Endothelial cell of umbilical vein (primary cell): ENCODE results near the gene MRE11. TPM values are rescaled to one million over a fixed set of nuclear protein-coding genes. Genes with fewer than 3 reads are reported as not detected.

ENCODE experiments used
- BruUV-seq: library from RNA; stranded (reverse); fragments of 400-500 nt; replicated peaks from 2 replicates; lab custom pipeline; 2021; lab: Mats Ljungman, UMichigan
- CTCF ChIA-PET: fragments of 300-600, 350-600 bp; sonication (Branson Sonifier 250); formaldehyde crosslinking; loops from one replicate; lab custom pipeline; 2021; ENCODE audit warnings: antibody characterized with exemption, inconsistent platforms; lab: Charles Lee
- POLR2A ChIA-PET: fragments of 300-600, 350-600 bp; sonication (Branson Sonifier 250); formaldehyde crosslinking; loops from one replicate; lab custom pipeline; 2021; ENCODE audit warnings: antibody characterized with exemption, inconsistent platforms; lab: Charles Lee
- DNase-seq: peaks from one replicate; pipeline ENCODE4 v3.0.0-alpha.2; 2011; ENCODE audit warnings: low read depth, low spot score
- FAIRE-seq: peaks from 2 replicates; lab custom pipeline; 2011; peaks lifted over from hg19 to GRCh38; lab: Jason Lieb, UNC
- H2AFZ ChIP-seq: 2 replicates; pipeline ENCODE4 v1.6.0; 2012; ENCODE audit warnings: low read depth, low read length, control low read depth, inconsistent platforms
- H3K27ac ChIP-seq: 2 replicates; pipeline ENCODE4 v1.5.1; 2011; ENCODE audit warnings: low read depth, mild to moderate bottlenecking, control low read depth, low read length, moderate library complexity; ENCODE audit not compliant: insufficient read depth
- H3K27me3 ChIP-seq, 2 experiments: 2 replicates each; pipeline versions ENCODE4 v1.6.0 to v1.6.1; 2011; ENCODE audit warnings: low read length in 2 of 2, mixed read lengths in 1 of 2; ENCODE audit not compliant: control insufficient read depth in 2 of 2, insufficient read depth in 2 of 2
- H3K36me3 ChIP-seq, 2 experiments: 2 replicates in 1 of 2; 3 replicates in 1 of 2; pipeline ENCODE4 v1.5.1; 2011; ENCODE audit warnings: low read length in 2 of 2, mild to moderate bottlenecking in 1 of 2, moderate library complexity in 1 of 2; ENCODE audit not compliant: control insufficient read depth in 2 of 2, insufficient read depth in 2 of 2; ENCODE audit errors: extremely low read depth in 1 of 2
- H3K4me1 ChIP-seq: 3 replicates; pipeline ENCODE4 v1.5.1; 2011; ENCODE audit warnings: mild to moderate bottlenecking, low read length; ENCODE audit not compliant: control insufficient read depth, insufficient read depth; ENCODE audit errors: extremely low read depth
- H3K4me2 ChIP-seq: 2 replicates; pipeline ENCODE4 v1.6.1; 2011; ENCODE audit warnings: low read length, control low read depth, mixed read lengths; ENCODE audit not compliant: insufficient read depth
- H3K4me3 ChIP-seq, 3 experiments: fragments of 200-600 bp in 1 of 3; sonication (generic), shearing (Covaris generic) in 1 of 3; replicated peaks in 1 of 3; 2 replicates each; pipeline ENCODE4 v1.5.1; 2011 to 2016; ENCODE audit warnings: control low read depth in 3 of 3, low read length in 3 of 3, mild to moderate bottlenecking in 2 of 3, inconsistent platforms in 1 of 3, low read depth in 1 of 3, moderate library complexity in 1 of 3; ENCODE audit not compliant: insufficient read depth in 1 of 3
- H3K79me2 ChIP-seq: 2 replicates; pipeline ENCODE4 v1.6.0; 2012; ENCODE audit warnings: low read length, inconsistent platforms; ENCODE audit not compliant: control insufficient read depth, insufficient read depth
- H3K9ac ChIP-seq: replicated peaks from 2 replicates; pipeline ENCODE3; 2011; ENCODE audit warnings: low read length, control low read depth; ENCODE audit not compliant: insufficient read depth; ENCODE audit errors: extremely low read depth
- H3K9me1 ChIP-seq: replicated peaks from 3 replicates; pipeline ENCODE4 v1.6.0; 2011; ENCODE audit warnings: mild to moderate bottlenecking, low read length; ENCODE audit not compliant: control insufficient read depth, insufficient read depth; ENCODE audit errors: extremely low read depth
- H3K9me3 ChIP-seq: replicated peaks from 2 replicates; pipeline ENCODE4 v1.5.1; 2012; ENCODE audit warnings: low read length, inconsistent platforms; ENCODE audit not compliant: control insufficient read depth, insufficient read depth
- H4K20me1 ChIP-seq: replicated peaks from 2 replicates; pipeline ENCODE3; 2011; ENCODE audit warnings: mild to moderate bottlenecking, low read length; ENCODE audit not compliant: control insufficient read depth, insufficient read depth; ENCODE audit errors: extremely low read depth
- EZH2 ChIP-seq: IDR thresholded peaks from 2 replicates; pipeline ENCODE4 v1.6.1; 2012; ENCODE audit warnings: borderline replicate concordance, low read depth, mild to moderate bottlenecking, moderate library complexity, low read length, inconsistent platforms; ENCODE audit not compliant: severe bottlenecking
- FOS ChIP-seq: IDR thresholded peaks from 2 replicates; pipeline ENCODE4 v1.6.1; 2011; ENCODE audit warnings: mild to moderate bottlenecking, low read length, moderate library complexity, borderline replicate concordance; ENCODE audit not compliant: insufficient read depth
- POLR2A ChIP-seq: IDR thresholded peaks from 2 replicates; pipeline ENCODE4 v1.6.1; 2012; ENCODE audit warnings: low read depth, mild to moderate bottlenecking, control low read depth, low read length
- POLR2AphosphoS5 ChIP-seq: IDR thresholded peaks from 2 replicates; pipeline ENCODE4 v1.6.1; 2012; ENCODE audit warnings: low read depth, mild to moderate bottlenecking, control low read depth, low read length, moderate library complexity; ENCODE audit not compliant: insufficient read depth
- dilution Hi-C: fragments of 300-500 bp; cut with MboI; formaldehyde crosslinking; loops from one replicate; pipeline ENCODE4 v1.15.0; 2019; ENCODE audit warnings: low sequenced_read_pairs; ENCODE audit not compliant: extremely low pct_ligation_motif_present
- intact Hi-C: fragments of 100-400 bp; cut with micrococcal nuclease; formaldehyde crosslinking; loops from one replicate; pipeline ENCODE4 v1.10.0; 2022
- polyA plus RNA-seq, 4 experiments: library from polyadenylated mRNA; depleted of rRNA in 3 of 4; stranded (reverse) in 3 of 4; unstranded in 1 of 4; fragments of >200 nt; gene quantifications; 2 replicates each; pipeline versions ENCODE4 v1.2.1 to v1.2.3, GENCODE V29; 2011 to 2012; ENCODE audit warnings: missing spikeins in 1 of 4
- total RNA-seq: library from RNA; stranded (reverse); gene quantifications from 2 replicates; pipeline ENCODE4 v1.2.3, GENCODE V29; 2021
- TF ChIP-seq, protein P1 (sequence below), 2 donors: IDR thresholded peaks; 1 replicate in 1 of 2; 2 replicates in 1 of 2; pipeline ENCODE4 v1.5.1; 2011; ENCODE audit warnings: low read length in 2 of 2, mild to moderate bottlenecking in 2 of 2, moderate library complexity in 2 of 2, control low read depth in 1 of 2, inconsistent platforms in 1 of 2, low read depth in 1 of 2; ENCODE audit not compliant: insufficient read depth in 1 of 2; ENCODE audit errors: extremely low read depth in 1 of 2
- TF ChIP-seq, protein P2 (sequence below): IDR thresholded peaks from 2 replicates; pipeline ENCODE4 v1.6.1; 2011; ENCODE audit not compliant: insufficient read depth, insufficient read length

Gene MRE11
- total and polyA plus RNA-seq, 2 donors (not counting 3 experiments of a cell fraction or from before 2014, with no cell fraction given), result 4.5 to 22.0 TPM

DNA sequence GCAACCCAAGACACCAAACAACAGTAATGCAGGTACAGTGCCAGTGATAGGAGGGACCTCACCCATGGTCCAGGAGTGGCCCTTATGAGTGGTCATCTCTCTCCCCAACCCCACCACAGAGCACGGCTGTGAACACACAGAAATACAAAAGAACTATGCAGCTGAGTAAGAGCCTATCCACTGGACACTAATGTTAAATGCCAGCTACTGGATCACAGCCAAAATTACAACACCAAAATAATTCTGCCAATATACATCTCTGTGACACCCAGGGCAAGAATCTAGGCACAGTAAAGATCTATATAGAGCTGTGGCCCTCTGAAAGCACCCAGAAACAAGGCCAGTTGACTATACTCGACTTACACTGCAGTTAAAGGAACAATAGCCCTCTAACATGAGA is 69.6 kb downstream of the MRE11 start:
- ChIA-PET CTCF (interaction anchor here (0.8 to 1.3 kb wide), 2 partner anchors 9 to 501 kb away, joined by 3 to 4 read pairs; no protein-coding TSS in a partner anchor), POLR2A (no interaction called here)
- dilution Hi-C loops, result no loop called here
- no peak overlapping the region for H3K9ac ChIP-seq
- TF ChIP-seq POLR2AphosphoS5 (no peak), EZH2 (no peak), POLR2A (no peak), FOS (no peak)
- TF ChIP-seq, protein P1, sequence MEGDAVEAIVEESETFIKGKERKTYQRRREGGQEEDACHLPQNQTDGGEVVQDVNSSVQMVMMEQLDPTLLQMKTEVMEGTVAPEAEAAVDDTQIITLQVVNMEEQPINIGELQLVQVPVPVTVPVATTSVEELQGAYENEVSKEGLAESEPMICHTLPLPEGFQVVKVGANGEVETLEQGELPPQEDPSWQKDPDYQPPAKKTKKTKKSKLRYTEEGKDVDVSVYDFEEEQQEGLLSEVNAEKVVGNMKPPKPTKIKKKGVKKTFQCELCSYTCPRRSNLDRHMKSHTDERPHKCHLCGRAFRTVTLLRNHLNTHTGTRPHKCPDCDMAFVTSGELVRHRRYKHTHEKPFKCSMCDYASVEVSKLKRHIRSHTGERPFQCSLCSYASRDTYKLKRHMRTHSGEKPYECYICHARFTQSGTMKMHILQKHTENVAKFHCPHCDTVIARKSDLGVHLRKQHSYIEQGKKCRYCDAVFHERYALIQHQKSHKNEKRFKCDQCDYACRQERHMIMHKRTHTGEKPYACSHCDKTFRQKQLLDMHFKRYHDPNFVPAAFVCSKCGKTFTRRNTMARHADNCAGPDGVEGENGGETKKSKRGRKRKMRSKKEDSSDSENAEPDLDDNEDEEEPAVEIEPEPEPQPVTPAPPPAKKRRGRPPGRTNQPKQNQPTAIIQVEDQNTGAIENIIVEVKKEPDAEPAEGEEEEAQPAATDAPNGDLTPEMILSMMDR (IDR thresholded peaks at IDR 0.05; ENCODE audit: extremely low read depth in 1 of 2, insufficient read depth in 1 of 2, low read depth in 1 of 2, low read length in 2 of 2), result no peak
- TF ChIP-seq, protein P2, sequence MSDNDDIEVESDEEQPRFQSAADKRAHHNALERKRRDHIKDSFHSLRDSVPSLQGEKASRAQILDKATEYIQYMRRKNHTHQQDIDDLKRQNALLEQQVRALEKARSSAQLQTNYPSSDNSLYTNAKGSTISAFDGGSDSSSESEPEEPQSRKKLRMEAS, result no peak
- DNase-seq, result no peak
- H3K79me2 ChIP-seq, result no peaks in the 10 kb centered on the region
- BruUV-seq, result no TSS peak
- FAIRE-seq, result no peak
- no peaks in the 10 kb centered on the region for H3K27me3 ChIP-seq
- intact Hi-C loops, result no loop called here
- no peaks in the 10 kb centered on the region for H3K4me1 ChIP-seq
- H3K9me1 ChIP-seq, result no peaks in the 10 kb centered on the region
- no peak overlapping the region for H3K4me2 ChIP-seq
- H3K36me3 ChIP-seq, result no peaks in the 10 kb centered on the region
- H2AFZ ChIP-seq, result no peak overlapping the region
- H3K9me3 ChIP-seq, result no peaks in the 10 kb centered on the region
- no peak overlapping the region for H3K4me3 ChIP-seq
- no peak overlapping the region for H3K27ac ChIP-seq
- H4K20me1 ChIP-seq, result no peaks in the 10 kb centered on the region
